ENCODE results near the gene BTN3A1. TPM values are rescaled to one million over a fixed set of nuclear protein-coding genes. Genes with fewer than 3 reads are reported as not detected.

Gene BTN3A1
- total and polyA plus RNA-seq, 2 of the 13 experiments (the other 11 are each of a cell fraction or from before 2014, with no cell fraction given) = 13.3 to 14.0 TPM

- TF ChIP-seq ZNF567 (CRISPR knock-in tag; IDR thresholded peaks at IDR 0.05; ENCODE audit: borderline replicate concordance) = no peak; the same call in 1 of the 2 replicates
- no peak for TF ChIP-seq ZNF205 (CRISPR knock-in tag; IDR thresholded peaks at IDR 0.05)
- TF ChIP-seq RARA (CRISPR knock-in tag; IDR thresholded peaks at IDR 0.05) = no peak
- TF ChIP-seq E2F2 (CRISPR knock-in tag; IDR thresholded peaks at IDR 0.05; ENCODE audit: borderline replicate concordance) = no peak
- TF ChIP-seq CENPX (CRISPR knock-in tag; IDR thresholded peaks at IDR 0.05) = no peak
- no peak for TF ChIP-seq YEATS4 (CRISPR knock-in tag; IDR thresholded peaks at IDR 0.05; ENCODE audit: borderline replicate concordance)
- TF ChIP-seq BCL6 (CRISPR knock-in tag; IDR thresholded peaks at IDR 0.05) = no peak
- TF ChIP-seq ZBTB8A (CRISPR knock-in tag; IDR thresholded peaks at IDR 0.05; ENCODE audit: borderline replicate concordance, low read depth) = no peak
- TF ChIP-seq TBX2 (CRISPR knock-in tag; IDR thresholded peaks at IDR 0.05; ENCODE audit: borderline replicate concordance) = no peak
Measured at GRCh38 chr6:26383624-26384417, 18.3 kb upstream of the BTN3A1 start (continued).

GRCh38 chr6:26385734-26386125 is 16.3 kb upstream of the BTN3A1 start:
- ChIA-PET POLR2A (no interaction called here), CTCF (ENCODE audit: low intra/inter-chr PET ratio, low total read pairs) (no interaction called here)
- Histone ChIP-seq H3K4me2 (ENCODE audit: low read depth, low read length) (no peak overlapping the region), H2AFZ (ENCODE audit: low read length) (no peak overlapping the region), H3K36me3 (replicated peaks in 1 of 2; ENCODE audit: control insufficient read depth in 1 of 2, insufficient read depth in 2 of 2, low read length in 2 of 2) (peaks cover 0 to 9% of the 10 kb centered on the region in 2 experiments; a peak in 1 of 5 replicates), H3K79me2 (ENCODE audit: insufficient read depth, low read length) (no peaks in the 10 kb centered on the region), H3K9me3 (ENCODE audit: low read length) (no peaks in the 10 kb centered on the region), H3K27me3 (ENCODE audit: control insufficient read depth in 1 of 2, insufficient read depth in 2 of 2, low read length in 2 of 2) (no peaks in the 10 kb centered on the region), H3K4me3 (replicated peaks in 1 of 3; ENCODE audit: insufficient read depth in 1 of 3, low read depth in 2 of 3, low read length in 3 of 3) (no peak overlapping the region), H3K27ac (ENCODE audit: extremely low read length, insufficient read depth, low read length) (no peak overlapping the region), H3K4me1 (ENCODE audit: insufficient read depth, low read length) (peaks cover 44% of the 10 kb centered on the region), H4K20me1 (ENCODE audit: insufficient read depth, low read length) (no peaks in the 10 kb centered on the region), H3K9ac (ENCODE audit: insufficient read depth, low read depth, low read length) (no peak overlapping the region)
- ATAC-seq = no peak
- 94% methylated on average over 9 of the region's 9 CpGs for WGBS (ENCODE audit: low lambda C conversion rate)
- intact Hi-C loops (cut with micrococcal nuclease; ENCODE audit: unreplicated experiment) = no loop called here
- BruUV-seq (replicated peaks) = no TSS peak
- no peak for FAIRE-seq
- in situ Hi-C loops (cut with HindIII; ENCODE audit: extremely low pct_ligation_motif_present, low pct_unique_long_range_greater_than_20kb) = no loop called here
- TF ChIP-seq ZNF232 (CRISPR knock-in tag; IDR thresholded peaks at IDR 0.05; ENCODE audit: borderline replicate concordance) = no peak
- no peak for TF ChIP-seq NR2C2 (CRISPR knock-in tag; IDR thresholded peaks at IDR 0.05; ENCODE audit: borderline replicate concordance)
- no peak for TF ChIP-seq ZNF740 (CRISPR knock-in tag; IDR thresholded peaks at IDR 0.05)
- no peak for TF ChIP-seq TFDP2 (CRISPR knock-in tag; IDR thresholded peaks at IDR 0.05)
- TF ChIP-seq DNMT1 (CRISPR knock-in tag; IDR thresholded peaks at IDR 0.05) = no peak
- TF ChIP-seq ZNF639 (CRISPR knock-in tag; conservative IDR thresholded peaks at IDR 0.05) = no peak
- DNase-seq (ENCODE audit: low spot score) = no peak
